ENCODE measurements around the gene NEK10.

Gene NEK10

DNA sequence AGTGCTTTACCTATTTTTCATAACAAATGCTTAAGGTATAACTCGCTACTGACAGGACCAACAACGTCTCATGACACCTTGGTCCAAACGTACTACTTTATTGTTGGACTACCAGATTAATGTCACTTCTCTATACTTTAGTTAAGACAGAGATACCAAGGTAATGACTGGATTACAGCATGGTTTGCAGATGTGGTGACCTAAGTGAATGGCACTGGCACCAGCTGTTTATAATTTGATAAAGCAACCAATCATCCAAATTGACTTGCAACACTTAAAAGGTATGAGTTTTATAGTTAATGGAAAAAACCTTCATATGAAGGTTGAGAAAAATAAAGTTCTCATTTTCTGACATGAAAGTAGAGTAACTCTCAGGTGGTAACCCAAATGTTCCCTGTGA, 209.0 kb downstream of the NEK10 start:
- no peak for DNase-seq

DNA sequence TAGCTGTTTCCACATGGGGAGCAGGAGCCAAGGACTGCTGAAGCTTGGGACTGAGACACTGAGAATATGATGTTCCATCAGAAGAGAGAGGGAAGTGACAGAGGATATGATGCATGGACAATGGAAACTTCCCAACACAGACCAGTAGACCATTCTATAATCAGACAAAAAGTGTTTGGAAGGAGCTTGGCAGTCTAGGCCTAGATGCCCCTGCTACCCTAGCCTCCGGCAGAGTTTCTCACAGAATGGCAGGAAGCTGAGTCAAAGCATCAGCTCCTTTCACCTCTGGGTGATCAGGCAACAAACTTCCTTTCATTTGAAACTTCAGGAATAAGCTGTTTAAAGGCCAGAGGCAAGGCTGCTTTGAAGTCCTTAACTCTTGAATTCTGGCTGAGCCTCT, 222.0 kb downstream of the NEK10 start:
- DNase-seq, result no peak

DNA sequence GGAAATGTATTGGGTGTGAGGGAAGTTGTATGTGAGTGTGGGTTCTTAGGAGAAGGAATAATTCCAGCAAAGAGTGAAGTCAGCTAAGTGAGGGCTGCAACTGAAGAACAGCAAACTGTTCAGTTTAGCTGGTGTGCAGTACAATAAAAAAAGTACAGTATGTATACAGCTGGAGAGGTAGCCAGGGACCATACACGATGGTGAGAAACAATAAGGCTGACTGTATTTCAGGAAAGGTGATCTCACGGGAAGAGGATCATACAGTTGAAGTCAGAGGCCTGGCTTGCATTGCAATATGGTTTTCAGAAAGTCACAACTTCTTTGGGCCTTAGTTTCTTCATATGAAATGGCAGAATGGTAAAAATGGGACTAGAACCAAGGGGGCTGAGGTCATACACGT, 222.4 kb downstream of the NEK10 start:
- no peak for DNase-seq

DNA sequence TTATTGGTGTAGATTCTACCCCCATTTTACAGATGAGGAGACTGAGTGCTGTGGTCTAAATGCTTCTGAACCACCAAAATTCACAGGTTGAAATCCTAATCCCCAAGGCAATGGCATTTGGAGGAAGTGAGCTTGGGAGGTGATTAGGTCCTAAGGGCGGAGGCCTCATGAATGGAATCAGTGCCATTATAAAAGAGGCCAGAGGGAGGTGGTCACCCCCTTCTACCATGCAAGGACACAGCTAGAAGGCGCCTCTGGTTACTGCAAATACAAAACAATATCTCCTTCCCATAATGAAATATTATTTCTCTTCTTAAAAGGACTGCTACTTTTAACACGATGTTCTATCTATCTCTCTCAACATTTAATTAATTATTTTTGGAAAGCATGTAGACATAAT, 223.5 kb downstream of the NEK10 start:
- DNase-seq, result no peak

DNA sequence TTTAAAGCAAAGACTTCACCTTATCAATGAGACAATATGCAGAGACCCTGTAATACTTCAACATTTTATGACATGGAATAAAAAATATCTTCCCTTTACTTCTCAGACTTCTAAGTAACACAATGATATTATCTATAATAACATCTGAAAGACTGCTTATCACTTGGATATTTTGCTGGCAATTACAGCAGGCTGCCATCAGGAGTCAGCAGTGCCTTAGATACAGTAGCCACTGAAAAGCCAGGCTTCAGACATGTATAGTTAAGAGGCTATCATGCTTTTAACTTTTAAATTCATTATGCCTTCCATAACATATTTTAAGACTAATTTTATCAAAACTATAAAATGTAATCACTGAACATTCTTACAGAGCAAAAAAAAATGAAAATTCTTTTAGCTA, 227.5 kb downstream of the NEK10 start:
- DNase-seq, result no peak

DNA sequence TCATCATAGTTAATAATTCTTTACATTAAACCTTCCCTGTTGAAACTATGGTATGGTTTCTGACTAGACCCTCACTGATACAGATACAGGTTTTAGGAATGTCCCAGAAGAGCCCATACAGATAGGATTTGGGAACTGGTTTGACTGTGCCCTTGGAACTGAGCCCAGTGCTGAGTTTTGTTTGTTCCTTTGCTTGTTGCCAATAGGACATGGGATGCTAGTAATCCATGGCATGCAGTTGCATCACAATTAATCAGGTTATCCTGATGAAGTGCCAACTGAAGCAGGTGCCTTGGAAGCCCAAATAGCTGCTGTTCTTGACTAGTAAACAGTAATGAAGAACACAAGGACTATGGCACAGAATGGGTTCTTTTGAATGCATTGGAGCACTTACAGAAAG, 230.6 kb downstream of the NEK10 start:
- DNase-seq, result no peak

DNA sequence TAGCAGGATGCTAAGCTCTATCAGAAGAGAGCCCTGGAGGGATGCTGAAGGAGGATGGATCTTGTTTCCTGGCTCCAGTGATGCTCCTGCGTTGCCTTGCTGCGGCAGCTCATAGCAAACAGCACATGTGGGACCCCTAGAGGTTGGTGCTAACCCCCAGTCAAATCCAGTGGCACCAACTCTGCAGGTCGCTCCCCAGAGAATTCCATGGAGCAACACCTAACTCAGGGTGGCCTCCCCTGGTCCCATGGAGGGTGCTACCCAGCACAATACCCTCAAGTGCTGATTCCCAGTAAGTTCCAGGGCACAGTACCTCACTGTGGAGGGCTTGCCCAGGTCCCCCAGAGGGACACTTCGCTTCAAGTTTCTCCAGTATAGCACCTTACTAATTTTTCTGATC, 231.2 kb downstream of the NEK10 start:
- no peak for DNase-seq

DNA sequence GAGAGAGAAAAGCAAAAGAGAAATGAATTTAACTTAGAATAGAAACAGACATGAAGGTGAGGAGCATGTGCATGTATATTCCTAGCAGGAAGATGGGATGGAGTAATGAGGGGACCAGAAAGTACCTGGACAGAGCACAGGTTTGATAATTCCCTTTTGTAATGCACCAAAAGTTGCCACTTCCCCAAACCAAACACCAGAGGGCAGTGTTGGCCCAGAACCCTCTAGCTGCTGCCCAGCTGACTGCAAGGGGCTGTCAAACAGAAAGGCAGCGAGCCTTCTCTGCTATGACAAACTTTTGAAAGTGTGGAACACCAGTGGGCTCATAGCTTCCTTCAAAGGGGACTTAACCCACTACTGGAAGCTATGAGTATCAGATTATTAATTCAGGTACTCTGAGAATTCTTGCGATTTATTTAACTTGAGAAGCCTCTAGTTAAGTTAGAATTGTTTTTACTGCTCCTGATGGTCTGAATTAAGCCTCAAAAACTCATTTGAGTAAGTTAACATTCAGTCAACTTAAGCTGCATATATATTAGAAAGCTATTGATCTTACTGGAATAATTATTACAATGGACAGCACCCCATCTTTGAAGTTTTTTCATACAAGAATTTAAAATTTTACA, 234.9 kb downstream of the NEK10 start:
- DNase-seq, result peak in 1 of 2 experiments; percentile 1

DNA sequence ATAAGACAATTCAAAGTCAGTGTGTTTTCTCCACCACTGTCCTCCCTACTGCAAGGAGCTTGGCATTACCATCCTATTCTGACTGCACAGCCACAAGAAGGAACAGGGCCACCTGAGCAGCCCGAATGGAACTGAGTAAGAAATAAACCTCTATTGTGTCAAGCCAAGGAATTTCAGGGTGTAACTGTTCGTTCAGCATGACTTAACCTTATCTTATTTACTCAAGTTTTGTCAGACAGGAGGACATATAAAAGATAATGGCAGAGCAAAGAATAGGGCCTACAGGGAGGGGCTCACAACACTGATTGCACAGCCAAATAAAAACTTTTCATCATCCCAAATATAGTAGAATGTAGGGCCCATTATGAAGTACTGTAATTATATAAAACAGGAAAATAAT, 236.1 kb downstream of the NEK10 start:
- DNase-seq, result no peak

DNA sequence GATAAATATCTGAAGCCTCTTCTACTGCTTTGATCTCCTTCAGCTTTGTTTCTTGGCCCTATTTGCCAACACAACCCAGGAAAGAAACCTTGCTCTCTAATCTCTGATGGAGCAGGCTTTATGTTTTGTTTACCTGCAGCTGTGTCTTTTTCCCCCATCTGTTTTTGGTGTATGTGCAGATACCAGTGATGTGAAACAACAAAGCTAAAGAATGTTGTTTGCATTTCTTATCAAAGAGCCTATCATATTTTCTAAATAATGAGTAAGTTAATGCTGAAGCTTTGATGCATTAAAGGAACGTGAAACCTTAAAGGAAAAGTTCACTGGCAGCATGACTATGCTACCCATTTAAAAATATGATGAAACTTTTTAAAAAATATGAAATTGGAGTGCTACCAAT, 238.4 kb downstream of the NEK10 start:
- no peak for DNase-seq

DNA sequence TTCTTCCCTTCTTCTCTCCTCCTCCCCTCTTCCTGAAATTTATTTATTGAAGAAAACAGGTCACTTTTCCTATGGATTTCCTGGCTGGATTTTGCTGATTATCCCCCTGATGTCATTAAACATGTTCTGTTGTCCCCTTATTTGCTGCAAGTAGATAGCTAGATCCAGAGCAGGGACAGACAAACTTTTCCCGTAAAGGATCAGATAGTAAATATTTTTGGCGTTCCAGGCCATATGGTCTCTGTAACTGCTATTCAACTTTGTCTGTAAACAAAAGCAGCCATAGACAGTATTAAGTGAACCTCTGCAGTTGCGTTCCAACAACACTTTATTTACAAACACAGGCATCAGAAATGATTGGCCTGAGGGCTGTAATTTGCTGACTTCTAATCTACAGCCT, 241.3 kb downstream of the NEK10 start:
- DNase-seq, result no peak

DNA sequence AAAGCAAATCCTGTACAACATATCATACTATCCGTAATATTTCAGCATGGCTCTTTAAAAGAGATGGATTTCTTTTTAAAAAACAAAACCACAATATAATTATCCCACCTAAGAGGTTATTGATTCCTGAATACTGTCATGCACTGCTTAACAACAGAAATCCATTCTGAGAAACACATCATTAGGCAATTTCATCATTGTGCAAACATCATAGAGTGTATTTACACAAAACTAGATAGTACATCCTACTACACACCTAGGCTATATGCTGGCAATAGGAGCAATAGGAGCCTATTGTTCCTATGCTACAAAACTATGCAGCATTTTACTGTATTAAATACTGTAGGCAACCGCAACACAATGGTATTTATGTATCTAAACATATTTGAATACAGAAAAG, 242.0 kb downstream of the NEK10 start:
- peak in 1 of 2 experiments; percentile 15 for DNase-seq

DNA sequence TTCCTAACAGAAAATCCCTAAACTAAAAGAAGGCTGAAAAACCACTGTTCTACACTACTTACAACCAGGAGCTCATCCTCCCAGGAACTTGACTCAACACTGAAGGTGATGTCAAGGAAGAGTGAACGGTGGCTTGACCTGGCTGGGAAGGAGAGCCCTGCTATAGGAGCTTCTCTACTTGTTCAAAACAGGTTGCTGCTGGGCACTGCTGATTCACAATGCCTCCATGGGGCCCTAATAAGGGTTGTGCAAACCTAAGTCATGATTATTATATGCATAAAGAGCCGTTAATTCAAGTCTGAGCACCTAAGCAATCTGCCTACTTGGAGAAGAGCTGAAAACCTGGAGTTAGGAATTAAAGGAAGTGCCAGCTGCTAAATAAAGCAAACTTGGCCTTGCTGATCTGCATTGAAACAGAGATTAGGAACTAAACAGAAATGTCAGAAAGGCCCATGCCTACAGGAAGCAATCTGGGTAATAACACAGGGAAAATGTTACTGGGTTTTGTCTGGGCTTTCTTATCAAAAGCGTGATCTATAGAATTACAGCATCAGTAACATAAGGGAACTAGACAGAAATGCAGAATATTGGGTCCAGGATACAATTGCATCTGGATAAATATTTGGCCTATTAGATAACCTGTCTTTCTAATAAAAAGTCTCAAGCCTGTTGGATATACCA, 243.2 kb downstream of the NEK10 start:
- no peak for DNase-seq

DNA sequence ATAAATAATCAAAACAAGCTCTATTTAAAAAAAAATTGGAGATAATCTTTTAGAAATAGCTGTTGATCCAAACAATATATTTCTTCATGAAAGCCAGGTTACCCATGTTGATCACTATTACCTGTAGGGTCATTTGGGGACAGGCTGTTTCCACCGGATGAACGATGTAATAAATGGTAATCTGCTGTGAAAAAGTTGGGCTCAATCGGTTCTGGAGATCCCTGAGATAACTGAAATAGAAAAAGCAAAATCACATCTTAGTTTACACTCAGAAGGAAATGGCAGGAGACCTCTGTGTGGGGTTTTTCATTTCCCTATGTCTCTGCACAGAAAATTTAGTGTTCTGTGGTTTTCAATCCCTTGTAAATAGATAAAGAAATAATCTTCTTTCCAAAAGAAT, 249.5 kb downstream of the NEK10 start:
- DNase-seq, result no peak

DNA sequence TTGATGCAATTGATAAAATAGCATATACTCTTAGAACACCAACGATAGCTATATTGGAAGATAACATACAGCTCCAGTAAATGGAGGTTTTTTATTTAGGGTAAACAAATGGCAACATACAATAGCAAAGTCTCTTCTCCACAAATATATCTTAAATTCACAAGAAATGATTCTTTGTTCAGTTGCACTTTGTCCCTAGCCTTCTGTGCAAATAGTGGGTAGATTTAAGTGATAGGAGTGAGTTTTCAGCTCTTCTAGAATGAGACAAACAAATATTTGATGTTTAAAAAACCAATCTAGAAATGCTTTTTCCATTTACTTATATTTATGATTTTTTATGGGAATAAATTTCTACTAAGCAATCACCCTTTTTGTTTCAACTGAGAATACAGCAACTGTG, 253.8 kb downstream of the NEK10 start:
- DNase-seq, result no peak

DNA sequence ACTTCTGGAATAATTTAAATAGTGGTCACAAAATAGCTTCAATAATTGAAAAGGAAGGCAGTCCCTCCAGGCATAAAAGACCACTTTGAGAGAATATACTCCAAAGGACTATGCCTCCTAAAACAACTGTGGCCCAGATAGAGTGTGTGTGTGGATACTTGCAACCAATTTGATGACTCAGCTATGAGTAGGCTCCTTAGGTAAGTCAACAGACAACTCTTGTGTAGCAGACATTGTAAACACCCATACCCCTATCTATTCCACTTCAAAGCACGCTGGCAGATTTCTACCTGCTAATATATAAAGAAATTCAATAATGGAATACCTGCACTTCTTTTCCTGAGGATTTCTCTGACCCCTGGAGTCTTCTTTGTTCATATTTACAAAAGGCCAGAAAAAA, 254.5 kb downstream of the NEK10 start:
- DNase-seq, result no peak

DNA sequence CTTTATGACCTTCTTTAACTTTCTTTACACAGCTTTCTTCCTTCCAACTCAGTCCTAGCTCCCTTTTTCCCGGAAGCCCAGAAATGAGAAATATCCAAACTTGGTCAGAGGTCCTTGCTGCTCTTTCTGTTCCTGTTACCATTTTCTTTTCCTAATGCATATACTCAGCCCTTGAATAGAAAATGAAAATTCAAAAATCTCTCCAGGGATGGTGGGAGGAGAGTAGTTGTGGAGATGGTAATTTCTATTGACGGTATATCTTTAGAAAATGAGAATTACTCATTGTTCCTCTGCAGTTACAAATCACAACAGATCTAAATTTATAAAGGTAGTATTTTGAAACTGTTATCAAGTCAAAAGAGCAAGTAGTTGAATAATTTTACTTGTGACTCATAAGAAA, 255.1 kb downstream of the NEK10 start:
- DNase-seq, result no peak

DNA sequence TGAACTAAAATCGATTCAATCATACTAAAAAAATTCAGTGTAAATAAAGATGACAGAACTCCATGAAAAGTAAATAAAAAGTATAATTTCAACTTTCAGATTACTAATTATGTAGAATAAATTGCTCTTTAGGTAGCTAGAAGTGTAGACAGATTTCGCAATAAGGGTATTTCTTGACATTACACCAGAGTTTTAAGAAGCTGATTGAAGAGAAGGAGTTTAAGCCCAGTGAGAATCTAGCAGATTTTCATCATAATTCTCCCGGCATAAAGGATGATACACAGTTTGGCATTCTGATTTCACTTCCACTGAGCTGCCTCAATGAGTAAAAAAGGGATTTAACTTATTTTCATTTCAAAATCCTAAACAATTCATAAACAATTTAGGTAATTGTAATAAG, 259.2 kb downstream of the NEK10 start:
- no peak for DNase-seq

DNA sequence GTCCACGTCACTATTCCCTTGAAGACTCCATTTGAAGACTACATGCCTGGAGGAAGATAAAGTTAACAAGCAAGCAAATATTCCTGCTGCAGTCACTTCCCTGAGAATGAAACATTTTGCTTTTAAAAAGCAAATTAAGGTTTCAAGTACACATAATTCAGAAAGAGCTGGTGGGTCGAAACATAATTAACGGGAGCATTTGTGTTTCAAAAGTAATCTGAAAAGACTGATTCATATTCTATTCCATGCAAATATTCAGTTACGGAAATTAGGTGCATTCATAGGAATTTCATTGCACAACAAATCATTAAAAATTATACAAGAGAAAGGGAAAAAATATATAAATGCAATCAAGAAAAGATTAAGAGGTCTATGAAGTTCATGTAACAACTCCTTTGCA, 260.9 kb downstream of the NEK10 start:
- no peak for DNase-seq

DNA sequence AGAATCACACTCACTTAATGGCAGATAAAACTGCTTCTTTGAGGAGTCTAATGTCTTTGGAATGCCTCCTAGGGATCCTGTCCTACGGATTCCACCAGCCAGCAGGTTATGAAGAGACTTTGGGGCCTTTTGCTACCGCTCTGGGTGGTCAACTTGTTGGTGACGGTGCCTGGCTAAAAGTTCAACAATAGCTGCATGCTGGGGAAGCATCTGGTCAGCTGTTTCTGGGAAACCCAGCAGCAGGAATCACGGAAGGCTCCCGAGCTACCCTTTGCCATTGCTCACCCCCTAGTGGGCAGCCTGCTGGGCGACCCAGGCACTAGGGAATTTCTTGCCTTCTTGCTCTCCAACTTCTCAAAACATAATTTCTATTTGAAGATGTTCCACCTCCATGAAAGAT, 263.3 kb downstream of the NEK10 start:
- DNase-seq, result no peak

DNA sequence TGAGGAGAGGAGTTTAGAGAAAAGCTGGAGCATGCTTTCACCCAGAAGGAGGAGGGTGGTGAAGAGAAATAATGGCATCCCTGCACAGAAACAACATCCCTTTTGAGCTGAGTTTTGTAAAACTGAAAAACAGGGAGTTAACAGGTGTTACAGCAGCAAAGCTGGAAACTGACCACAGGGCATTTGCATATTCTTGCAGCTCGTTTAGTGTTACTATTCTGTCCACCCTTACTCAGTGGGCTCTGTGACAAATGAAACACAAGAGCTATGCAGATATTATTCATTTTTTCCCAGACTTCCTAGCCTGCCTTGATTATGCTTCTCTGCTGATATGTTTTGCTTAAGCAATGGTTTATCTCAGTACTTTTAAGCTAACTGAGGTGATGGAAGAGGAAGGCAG, 272.0 kb downstream of the NEK10 start:
- no peak for DNase-seq

DNA sequence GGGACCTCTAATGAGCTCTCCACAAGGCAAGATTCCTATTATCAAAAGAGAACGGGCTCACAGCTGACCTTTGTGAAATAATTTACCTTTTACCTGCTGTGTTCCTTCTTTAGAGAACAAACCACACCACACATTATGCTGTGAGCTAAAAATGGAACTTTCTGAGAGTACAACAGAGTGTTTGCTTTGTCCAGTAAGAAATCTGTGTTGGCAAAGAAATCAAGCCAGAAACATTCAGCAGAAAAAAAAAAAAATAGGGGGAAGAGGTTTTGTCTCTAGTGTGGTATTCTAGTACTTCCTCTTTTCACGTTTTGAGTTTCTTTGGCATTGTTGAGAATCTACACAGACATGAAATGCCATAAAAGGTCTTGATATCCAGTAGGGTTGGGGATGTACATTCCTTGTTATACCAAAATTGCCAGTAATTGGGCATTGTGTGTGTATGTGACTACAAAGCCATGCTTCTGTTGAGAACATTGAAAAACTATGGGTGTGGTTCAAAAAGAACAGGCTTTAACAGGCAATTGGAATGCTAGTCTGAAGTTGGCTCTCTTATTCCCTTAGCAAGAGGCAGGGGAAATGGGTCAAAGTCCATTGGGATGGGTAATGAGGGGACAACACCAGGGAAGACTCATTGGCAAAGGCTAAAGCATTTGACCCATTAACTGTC, 273.5 kb downstream of the NEK10 start:
- no peak for DNase-seq

DNA sequence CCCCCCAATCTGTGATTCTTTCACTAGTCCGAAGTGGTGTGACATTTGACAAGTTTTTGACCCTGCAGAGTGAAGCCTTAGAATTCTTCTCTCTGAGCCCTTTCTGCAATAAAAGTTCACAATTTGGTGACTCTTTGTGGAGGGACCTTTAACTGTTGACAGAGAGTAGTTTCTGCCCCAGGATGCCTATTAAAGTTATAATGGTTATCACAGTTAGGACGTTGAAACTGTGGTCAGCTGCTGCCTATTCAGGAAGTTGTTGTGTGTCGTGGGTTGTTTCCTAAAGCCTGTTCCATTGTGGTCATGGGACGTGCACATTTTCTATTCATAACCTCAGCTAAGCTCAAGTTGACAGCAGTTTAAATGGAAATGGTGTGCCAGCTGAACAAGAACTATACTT, 274.5 kb downstream of the NEK10 start:
- DNase-seq, result no peak

DNA sequence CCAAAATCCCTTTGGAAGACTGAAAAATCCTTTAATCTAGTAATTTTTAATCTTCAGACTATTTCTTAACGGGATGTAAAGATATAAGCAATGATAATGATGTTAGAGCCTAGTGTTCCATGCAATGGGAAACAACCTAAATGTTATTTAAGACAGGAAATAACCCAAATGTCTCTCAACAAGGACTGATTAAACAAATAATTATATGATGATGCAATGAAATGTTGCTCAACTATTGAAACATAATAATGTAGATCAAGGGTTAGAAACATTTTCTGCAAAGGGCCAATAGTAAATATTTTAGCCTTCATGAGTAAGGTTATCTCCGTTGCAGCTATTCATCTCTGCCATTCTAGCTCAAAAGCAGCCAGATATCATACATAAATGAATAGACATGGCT, 275.4 kb downstream of the NEK10 start:
- no peak for DNase-seq
